H9 (cell line): ENCODE measurements around the gene CCL24. TPM values are rescaled to one million over a fixed set of nuclear protein-coding genes. Genes with fewer than 3 reads are reported as not detected.
"Not testable (repeated sequence)": the region's sequence is repeated elsewhere in the genome, so short reads cannot be mapped to it uniquely, and the experiment has no call there.

Experiments used
- DNase-seq: peaks from one replicate; pipeline ENCODE4 v3.0.0-alpha.2; 2017
- H2AFZ ChIP-seq: one replicate; pipeline ENCODE4 v1.6.1; 2013; ENCODE audit warnings: mild to moderate bottlenecking, low read length, control low read depth, moderate library complexity
- H2AK5ac ChIP-seq: 2 replicates; pipeline ENCODE4 v1.6.1; 2013; ENCODE audit warnings: low read length, control low read depth, mixed read lengths; ENCODE audit not compliant: insufficient read length
- H2BK120ac ChIP-seq: one replicate; pipeline ENCODE4 v1.6.1; 2013; ENCODE audit warnings: low read depth, mild to moderate bottlenecking, low read length, control low read depth, inconsistent platforms; ENCODE audit not compliant: poor library complexity, severe bottlenecking
- H2BK12ac ChIP-seq: 2 replicates; pipeline ENCODE4 v1.6.1; 2013; ENCODE audit warnings: low read length, control low read depth, mixed read lengths, low read depth; ENCODE audit not compliant: insufficient read length
- H2BK15ac ChIP-seq: 2 replicates; pipeline ENCODE4 v1.6.1; 2013; ENCODE audit warnings: low read depth, low read length, control low read depth
- H2BK20ac ChIP-seq: one replicate; pipeline ENCODE4 v1.6.1; 2013; ENCODE audit warnings: low read depth, mild to moderate bottlenecking, low read length, control low read depth, inconsistent platforms; ENCODE audit not compliant: poor library complexity, severe bottlenecking
- H2BK5ac ChIP-seq: 2 replicates; pipeline ENCODE4 v1.6.1; 2013; ENCODE audit warnings: low read length, control low read depth, mixed read lengths; ENCODE audit not compliant: insufficient read length
- H3K14ac ChIP-seq: 2 replicates; pipeline ENCODE4 v1.6.1; 2013; ENCODE audit warnings: low read length, control low read depth; ENCODE audit not compliant: insufficient read depth
- H3K18ac ChIP-seq: 2 replicates; pipeline ENCODE4 v1.6.1; 2013; ENCODE audit warnings: low read depth, mild to moderate bottlenecking, mixed read lengths, low read length, control low read depth; ENCODE audit not compliant: insufficient read length
- H3K23ac ChIP-seq: 2 replicates; pipeline ENCODE4 v1.6.1; 2013; ENCODE audit warnings: low read length, control low read depth, mixed read lengths, low read depth; ENCODE audit not compliant: insufficient read length
- H3K23me2 ChIP-seq: 2 replicates; pipeline ENCODE4 v1.6.1; 2013; ENCODE audit warnings: low read depth, mild to moderate bottlenecking, mixed read lengths, low read length, control low read depth; ENCODE audit not compliant: insufficient read length, poor library complexity, severe bottlenecking
- H3K27ac ChIP-seq: 2 replicates; pipeline ENCODE4 v1.5.1; 2013; ENCODE audit warnings: low read length, control low read depth, mixed read lengths, low read depth; ENCODE audit not compliant: insufficient read length
- H3K27me3 ChIP-seq: 2 replicates; pipeline ENCODE4 v1.6.1; 2013; ENCODE audit warnings: low read length, control low read depth, inconsistent platforms; ENCODE audit not compliant: insufficient read depth
- H3K4ac ChIP-seq: 2 replicates; pipeline ENCODE4 v1.6.1; 2013; ENCODE audit warnings: low read depth, mild to moderate bottlenecking, control low read depth, inconsistent platforms, low read length, moderate library complexity
- H3K4me1 ChIP-seq: 2 replicates; pipeline ENCODE4 v1.6.1; 2013; ENCODE audit warnings: low read length, control low read depth, inconsistent platforms; ENCODE audit not compliant: insufficient read depth
- H3K4me2 ChIP-seq: 2 replicates; pipeline ENCODE4 v1.6.1; 2013; ENCODE audit warnings: low read length, control low read depth, mixed read lengths; ENCODE audit not compliant: insufficient read length, insufficient read depth
- H3K56ac ChIP-seq: 2 replicates; pipeline ENCODE4 v1.6.1; 2013; ENCODE audit warnings: low read depth, mild to moderate bottlenecking, mixed read lengths, low read length, control low read depth; ENCODE audit not compliant: insufficient read length
- H3K79me1 ChIP-seq: 2 replicates; pipeline ENCODE4 v1.6.1; 2013; ENCODE audit warnings: low read depth, mild to moderate bottlenecking, moderate library complexity, low read length, control low read depth, inconsistent platforms; ENCODE audit not compliant: insufficient read depth, poor library complexity, severe bottlenecking
- H3K79me2 ChIP-seq: 2 replicates; pipeline ENCODE4 v1.6.1; 2013; ENCODE audit warnings: low read length, control low read depth, inconsistent platforms; ENCODE audit not compliant: insufficient read depth
- H3K9ac ChIP-seq: 2 replicates; pipeline ENCODE4 v1.6.1; 2013; ENCODE audit warnings: low read length, control low read depth, mixed read lengths; ENCODE audit not compliant: insufficient read length; ENCODE audit errors: extremely low read depth
- H3K9me3 ChIP-seq: one replicate; pipeline ENCODE4 v1.6.1; 2013; ENCODE audit warnings: low read depth, low read length, inconsistent platforms; ENCODE audit not compliant: control insufficient read depth
- H3T11ph ChIP-seq: one replicate; pipeline ENCODE4 v1.6.1; 2013; ENCODE audit warnings: mild to moderate bottlenecking, low read length, control low read depth, inconsistent platforms
- H4K20me1 ChIP-seq: one replicate; pipeline ENCODE4 v1.6.1; 2013; ENCODE audit not compliant: control insufficient read depth, insufficient read length, insufficient read depth
- H4K5ac ChIP-seq: 2 replicates; pipeline ENCODE4 v1.6.1; 2013; ENCODE audit warnings: low read depth, mild to moderate bottlenecking, mixed read lengths, low read length, control low read depth; ENCODE audit not compliant: insufficient read length
- H4K8ac ChIP-seq: replicated peaks from 2 replicates; pipeline ENCODE4 v1.6.1; 2013; ENCODE audit warnings: low read length, control low read depth, mixed read lengths, low read depth; ENCODE audit not compliant: insufficient read length
- H4K91ac ChIP-seq: 2 replicates; pipeline ENCODE4 v1.6.1; 2013; ENCODE audit warnings: low read depth, mild to moderate bottlenecking, moderate library complexity, mixed read lengths, low read length, control low read depth; ENCODE audit not compliant: insufficient read length
- H3K27ac Mint-ChIP-seq, 3 experiments: 2 replicates in 2 of 3; 3 replicates in 1 of 3; pipeline ENCODE4 v1.8.0; 2020 to 2021; ENCODE audit warnings: mixed read lengths in 3 of 3, mild to moderate bottlenecking in 1 of 3, moderate library complexity in 1 of 3
- H3K27me3 Mint-ChIP-seq: 2 replicates; pipeline ENCODE4 v1.8.0; 2021; ENCODE audit warnings: low read depth, mild to moderate bottlenecking, moderate library complexity, mixed read lengths
- H3K36me3 Mint-ChIP-seq, 3 experiments: 2 replicates in 2 of 3; 3 replicates in 1 of 3; pipeline ENCODE4 v1.8.0; 2020 to 2021; ENCODE audit warnings: low read depth in 3 of 3, mixed read lengths in 3 of 3; ENCODE audit not compliant: insufficient read depth in 1 of 3
- H3K4me1 Mint-ChIP-seq, 2 experiments: 2 replicates each; pipeline ENCODE4 v1.8.0; 2020; ENCODE audit warnings: mixed read lengths in 2 of 2
- H3K4me3 Mint-ChIP-seq, 2 experiments: 2 replicates in 1 of 2; 3 replicates in 1 of 2; pipeline ENCODE4 v1.8.0; 2020 to 2021; ENCODE audit warnings: mild to moderate bottlenecking in 2 of 2, mixed read lengths in 2 of 2, moderate library complexity in 1 of 2
- H3K9me3 Mint-ChIP-seq, 2 experiments: 2 replicates in 1 of 2; 3 replicates in 1 of 2; pipeline ENCODE4 v1.8.0; 2020; ENCODE audit warnings: mild to moderate bottlenecking in 2 of 2, mixed read lengths in 2 of 2, moderate library complexity in 1 of 2
- WGBS: extraction: QIAGEN DNeasy Blood & Tissue Kit; methylation state at CpG from one replicate; pipeline ENCODE4 v1.1.7; 2013; ENCODE audit warnings: missing lambda C conversion rate, low lambda C conversion rate, mixed read lengths; ENCODE audit not compliant: insufficient read length; ENCODE audit errors: extremely low coverage; 5-methylcytosine and 5-hydroxymethylcytosine counted together
- total RNA-seq: library from RNA; stranded (reverse); gene quantifications from 2 replicates; pipeline ENCODE4 v1.2.1, GENCODE V29; 2021
- TF ChIP-seq, protein P1 (sequence below): fragments of 200-600 bp; sonication (generic); conservative IDR thresholded peaks from 3 replicates; pipeline ENCODE4 v1.8.0; 2021; ENCODE audit warnings: antibody characterized with exemption, mild to moderate bottlenecking

The CCL24 gene
- total RNA-seq, 1 experiment from 2014 or later, result not detected

DNA sequence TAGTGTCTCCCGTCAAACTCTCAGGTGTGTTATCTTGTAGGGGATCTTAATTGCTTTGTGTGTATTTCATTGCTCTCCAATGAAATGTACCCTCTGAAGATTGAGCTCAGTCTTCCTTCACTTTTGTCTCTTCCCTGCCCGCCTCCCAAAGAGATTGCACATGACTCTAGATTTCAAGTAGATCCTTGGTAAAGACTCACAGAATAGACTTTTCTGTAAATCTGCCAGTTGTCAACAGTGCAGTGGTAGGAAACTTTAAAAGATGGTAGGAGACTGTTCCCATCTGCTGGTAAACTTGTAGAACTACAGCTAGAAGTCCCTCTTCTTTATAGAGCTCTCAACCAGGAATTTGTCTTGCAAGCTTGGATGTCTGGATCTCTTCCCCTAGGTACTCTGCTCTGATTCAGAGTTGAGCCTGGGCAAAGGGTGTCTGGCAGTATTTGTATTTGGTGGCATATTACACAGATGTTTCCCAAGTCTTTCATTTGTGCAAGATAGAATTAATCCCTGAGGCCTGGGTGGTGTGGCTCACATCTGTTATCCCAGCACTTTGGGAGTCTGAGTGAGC, 51.2 kb downstream of the CCL24 start:
- no peak overlapping the region for H3K4me3 Mint-ChIP-seq
- Histone ChIP-seq H3K9ac (no peak overlapping the region), H2BK20ac (no peak overlapping the region), H3K79me2 (no peaks in the 10 kb centered on the region), H3K23ac (no peak overlapping the region), H2AK5ac (no peak overlapping the region), H3K4me2 (no peak overlapping the region), H3T11ph (no peak overlapping the region), H3K27me3 (no peaks in the 10 kb centered on the region), H4K20me1 (no peaks in the 10 kb centered on the region), H2BK5ac (no peak overlapping the region), H4K5ac (no peak overlapping the region), H4K8ac (no peak overlapping the region), H3K27ac (no peak overlapping the region), H3K23me2 (no peaks in the 10 kb centered on the region), H3K4ac (no peak overlapping the region), H3K18ac (no peak overlapping the region), H2BK120ac (no peak overlapping the region), H2AFZ (no peak overlapping the region), H2BK15ac (no peak overlapping the region), H2BK12ac (no peak overlapping the region), H3K4me1 (no peaks in the 10 kb centered on the region), H4K91ac (no peak overlapping the region), H3K56ac (no peak overlapping the region), H3K14ac (no peak overlapping the region), H3K9me3 (no peaks in the 10 kb centered on the region), H3K79me1 (no peaks in the 10 kb centered on the region)
- no peaks in the 10 kb centered on the region for H3K27me3 Mint-ChIP-seq
- no peak for DNase-seq
- H3K27ac Mint-ChIP-seq, result no peak overlapping the region
- peaks cover 2 to 4% of the 10 kb centered on the region in 2 experiments; a peak in 3 of 4 replicates for H3K4me1 Mint-ChIP-seq
- TF ChIP-seq, protein P1, sequence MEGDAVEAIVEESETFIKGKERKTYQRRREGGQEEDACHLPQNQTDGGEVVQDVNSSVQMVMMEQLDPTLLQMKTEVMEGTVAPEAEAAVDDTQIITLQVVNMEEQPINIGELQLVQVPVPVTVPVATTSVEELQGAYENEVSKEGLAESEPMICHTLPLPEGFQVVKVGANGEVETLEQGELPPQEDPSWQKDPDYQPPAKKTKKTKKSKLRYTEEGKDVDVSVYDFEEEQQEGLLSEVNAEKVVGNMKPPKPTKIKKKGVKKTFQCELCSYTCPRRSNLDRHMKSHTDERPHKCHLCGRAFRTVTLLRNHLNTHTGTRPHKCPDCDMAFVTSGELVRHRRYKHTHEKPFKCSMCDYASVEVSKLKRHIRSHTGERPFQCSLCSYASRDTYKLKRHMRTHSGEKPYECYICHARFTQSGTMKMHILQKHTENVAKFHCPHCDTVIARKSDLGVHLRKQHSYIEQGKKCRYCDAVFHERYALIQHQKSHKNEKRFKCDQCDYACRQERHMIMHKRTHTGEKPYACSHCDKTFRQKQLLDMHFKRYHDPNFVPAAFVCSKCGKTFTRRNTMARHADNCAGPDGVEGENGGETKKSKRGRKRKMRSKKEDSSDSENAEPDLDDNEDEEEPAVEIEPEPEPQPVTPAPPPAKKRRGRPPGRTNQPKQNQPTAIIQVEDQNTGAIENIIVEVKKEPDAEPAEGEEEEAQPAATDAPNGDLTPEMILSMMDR, result peak; percentile 83
- WGBS, result no CpG with 5 or more reads among the region's 2 CpGs
- H3K36me3 Mint-ChIP-seq, result no peaks in the 10 kb centered on the region
- H3K9me3 Mint-ChIP-seq, result peaks cover 0 to 5% of the 10 kb centered on the region in 2 experiments; a peak in 2 of 5 replicates

DNA sequence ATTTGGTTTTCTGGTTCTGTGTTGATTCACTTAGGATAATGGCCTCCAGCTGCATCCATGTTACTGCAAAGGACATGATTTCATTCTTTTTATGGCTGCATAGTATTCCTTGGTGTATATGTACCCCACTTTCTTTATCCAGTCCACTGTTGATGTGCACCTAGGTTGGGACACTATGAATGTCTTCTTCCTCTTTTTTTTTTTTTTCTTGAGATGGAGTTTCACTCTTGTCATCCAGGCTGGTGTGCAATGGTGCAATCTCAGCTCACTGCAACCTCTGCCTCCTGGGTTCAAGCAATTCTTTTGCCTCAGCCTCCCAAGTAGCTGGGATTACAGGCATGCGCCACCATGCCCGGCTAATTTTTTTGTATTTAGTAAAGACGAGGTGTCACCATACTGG, 51.8 kb downstream of the CCL24 start:
- not testable (repeated sequence) for H3K23me2 ChIP-seq, H3K27me3 ChIP-seq, H3K4me2 ChIP-seq

More for the DNA sequence above, 51.8 kb downstream of the CCL24 start:
- not testable (repeated sequence) for H3K27ac ChIP-seq, H2BK5ac ChIP-seq, H3K4me1 ChIP-seq, H3K23ac ChIP-seq, H3K14ac ChIP-seq, H3K9me3 ChIP-seq, H3K9ac ChIP-seq, H3T11ph ChIP-seq, H3K27me3 Mint-ChIP-seq, H3K27ac Mint-ChIP-seq, H3K56ac ChIP-seq, H2BK15ac ChIP-seq, H3K4me1 Mint-ChIP-seq, H2BK20ac ChIP-seq, H3K9me3 Mint-ChIP-seq, H4K20me1 ChIP-seq, H3K79me2 ChIP-seq, H3K4me3 Mint-ChIP-seq, H2BK12ac ChIP-seq, H4K5ac ChIP-seq, H4K8ac ChIP-seq, H3K36me3 Mint-ChIP-seq, H2AFZ ChIP-seq, H4K91ac ChIP-seq, H2BK120ac ChIP-seq, H2AK5ac ChIP-seq, H3K79me1 ChIP-seq, H3K18ac ChIP-seq, DNase-seq, H3K4ac ChIP-seq
- no CpG with 5 or more reads among the region's 3 CpGs for WGBS
